HCT116 (cell line): Measurements from ENCODE around the gene FAM193B. TPM values are rescaled to one million over a fixed set of nuclear protein-coding genes. Genes with fewer than 3 reads are reported as not detected.

Experiments
- ATAC-seq: fragments of 200-7000 bp; cut with Tn5 transposase; 2 replicates; pipeline ENCODE4 v1.9.1; 2020; ENCODE audit warnings: mild to moderate bottlenecking, moderate library complexity
- BruUV-seq: library from RNA; stranded (reverse); fragments of 400-500 nt; replicated peaks from 2 replicates; lab custom pipeline; 2021; lab: Mats Ljungman, UMichigan
- CTCF ChIA-PET: fragments of 300-600 bp; sonication (Branson Sonifier 250); formaldehyde crosslinking; loops from one replicate; lab custom pipeline; 2021; ENCODE audit warnings: antibody characterized with exemption; lab: Charles Lee
- POLR2A ChIA-PET: fragments of 300-600, 350-600 bp; sonication (Branson Sonifier 250); formaldehyde crosslinking; loops from one replicate; lab custom pipeline; 2021; ENCODE audit warnings: antibody characterized with exemption; lab: Charles Lee
- RAD21 ChIA-PET, 2 experiments: fragments of 300-600 bp; sonication (Branson Sonifier 250); formaldehyde crosslinking; loops; one replicate each; lab custom pipeline; 2023; ENCODE audit warnings: low total read pairs in 2 of 2; ENCODE audit not compliant: uncharacterized antibody in 2 of 2, unreplicated experiment in 2 of 2, low non-redundant PET in 1 of 2; lab: Charles Lee
- DNase-seq: peaks from one replicate; pipeline ENCODE4 v3.0.0-alpha.2; 2010; ENCODE audit warnings: low read depth, low spot score
- H2AFZ ChIP-seq: fragments of 200-600 bp; shearing (Covaris generic), sonication (generic); 2 replicates; pipeline ENCODE4 v1.6.1; 2017; ENCODE audit warnings: low read depth, mixed run types, mixed read lengths, antibody characterized with exemption, low read length; ENCODE audit not compliant: poor library complexity, severe bottlenecking
- H3K27ac ChIP-seq: 2 replicates; pipeline ENCODE4 v1.5.1; 2012; ENCODE audit warnings: low read depth, low read length
- H3K27me3 ChIP-seq: fragments of 200-600 bp; sonication (generic); 2 replicates; pipeline ENCODE4 v1.6.1; 2016; ENCODE audit warnings: mixed run types, low read length, mixed read lengths; ENCODE audit not compliant: insufficient read depth
- H3K36me3 ChIP-seq, 2 experiments: fragments of 200-500 bp in 1 of 2; fragments of 200-600 bp in 1 of 2; sonication (Bioruptor generic) in 1 of 2; sonication (generic) in 1 of 2; 2 replicates each; pipeline versions ENCODE4 v1.5.1 to v1.6.1; 2014 to 2016; ENCODE audit warnings: low read length in 2 of 2, inconsistent platforms in 1 of 2, mixed read lengths in 1 of 2, mixed run types in 1 of 2; ENCODE audit not compliant: insufficient read depth in 2 of 2, control insufficient read depth in 1 of 2
- H3K4me1 ChIP-seq, 2 experiments: fragments of 200-600 bp in 1 of 2; sonication (generic) in 1 of 2; 2 replicates each; pipeline versions ENCODE4 v1.5.1 to v1.6.1; 2012 to 2017; ENCODE audit warnings: low read length in 2 of 2, inconsistent platforms in 1 of 2, mild to moderate bottlenecking in 1 of 2, mixed read lengths in 1 of 2, mixed run types in 1 of 2, moderate library complexity in 1 of 2; ENCODE audit not compliant: insufficient read depth in 2 of 2, control insufficient read depth in 1 of 2
- H3K4me2 ChIP-seq: fragments of 200-600 bp; sonication (generic); 2 replicates; pipeline ENCODE4 v1.6.1; 2017; ENCODE audit warnings: mixed run types, low read length, mixed read lengths
- H3K4me3 ChIP-seq, 2 experiments: fragments of 200-600 bp in 1 of 2; sonication (generic) in 1 of 2; replicated peaks in 1 of 2; 2 replicates each; pipeline ENCODE4 v1.5.1; 2011 to 2016; ENCODE audit warnings: low read length in 2 of 2, control low read depth in 1 of 2, low read depth in 1 of 2, mild to moderate bottlenecking in 1 of 2, mixed read lengths in 1 of 2, mixed run types in 1 of 2
- H3K79me2 ChIP-seq: fragments of 200-600 bp; sonication (generic); 2 replicates; pipeline ENCODE4 v1.6.1; 2017; ENCODE audit warnings: mild to moderate bottlenecking, mixed run types, low read length, moderate library complexity, mixed read lengths; ENCODE audit not compliant: insufficient read depth
- H3K9ac ChIP-seq: fragments of 200-600 bp; sonication (generic); 2 replicates; pipeline ENCODE4 v1.6.1; 2016; ENCODE audit warnings: low read length, mixed read lengths
- H3K9me2 ChIP-seq: fragments of 200-600 bp; sonication (generic), shearing (Covaris generic); 2 replicates; pipeline ENCODE4 v1.6.1; 2017; ENCODE audit warnings: mixed run types, mild to moderate bottlenecking, moderate library complexity; ENCODE audit not compliant: insufficient read depth
- H3K9me3 ChIP-seq, 2 experiments: fragments of 200-500 bp in 1 of 2; fragments of 200-600 bp in 1 of 2; sonication (Bioruptor generic) in 1 of 2; sonication (generic) in 1 of 2; 2 replicates each; pipeline ENCODE4 v1.6.1; 2014 to 2017; ENCODE audit warnings: low read length in 2 of 2, mixed read lengths in 2 of 2, inconsistent platforms in 1 of 2, low read depth in 1 of 2, mild to moderate bottlenecking in 1 of 2, mixed run types in 1 of 2, moderate library complexity in 1 of 2; ENCODE audit not compliant: control insufficient read depth in 1 of 2, insufficient read depth in 1 of 2
- H4K20me1 ChIP-seq: fragments of 200-600 bp; sonication (generic), shearing (Covaris generic); 2 replicates; pipeline ENCODE4 v1.6.1; 2017; ENCODE audit warnings: mixed run types, mild to moderate bottlenecking, moderate library complexity; ENCODE audit not compliant: insufficient read depth
- intact Hi-C: fragments of 100-400 bp; cut with micrococcal nuclease; formaldehyde crosslinking; loops from 2 replicates; pipeline ENCODE4 v1.10.0; 2022
- total RNA-seq: library from RNA; stranded (reverse); gene quantifications from one replicate; pipeline ENCODE4 v1.2.1, GENCODE V29; 2021; ENCODE audit not compliant: unreplicated experiment
- TF ChIP-seq, protein P1 (sequence below): IDR thresholded peaks from 2 replicates; pipeline ENCODE4 v1.6.1; 2011; ENCODE audit warnings: mild to moderate bottlenecking, low read length, moderate library complexity; ENCODE audit not compliant: insufficient replicate concordance; ENCODE audit errors: extremely low read depth

Gene FAM193B
- total RNA-seq, 1 experiment from 2014 or later: 54.0 TPM

DNA sequence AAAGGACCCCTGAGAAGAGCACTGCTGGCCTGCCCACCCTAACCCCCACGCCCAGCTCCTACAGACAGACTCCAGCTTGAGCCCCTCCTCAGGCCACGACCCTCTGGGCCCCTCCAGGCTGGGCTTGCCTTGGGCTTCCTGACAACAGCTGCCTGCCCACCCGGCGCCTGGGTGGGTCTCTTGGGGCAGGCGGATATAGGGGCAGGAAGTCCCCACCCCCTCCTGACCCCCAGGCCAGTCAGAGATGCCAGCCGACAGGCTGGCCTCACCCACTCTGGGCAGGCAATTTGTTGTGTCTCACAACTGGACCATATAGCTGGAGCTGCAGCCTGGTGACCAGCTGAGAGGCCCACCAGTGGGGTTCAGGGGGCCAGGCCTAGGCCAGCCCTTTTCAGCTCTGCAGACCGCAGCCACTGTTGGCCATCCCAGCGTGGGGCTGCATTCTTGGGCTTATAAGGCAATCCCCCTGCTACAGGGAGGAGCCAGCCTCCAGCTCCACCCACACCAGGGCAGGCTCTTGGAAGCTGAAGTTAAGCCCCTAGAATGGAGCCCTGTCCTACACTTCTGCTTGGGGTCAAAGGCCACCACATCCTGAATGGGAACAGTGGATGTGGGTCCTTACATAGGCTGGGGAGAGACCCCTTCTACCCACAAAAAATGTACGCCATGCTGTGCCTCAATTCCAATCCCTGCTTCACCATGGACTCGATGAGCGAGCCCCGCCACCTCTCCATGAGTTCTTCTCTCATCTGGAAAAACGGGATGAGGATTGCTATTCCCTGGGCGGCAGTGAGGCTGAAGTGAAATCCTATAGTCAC, 58.9 kb downstream of the FAM193B start:
- Histone ChIP-seq H4K20me1 (peaks cover 11% of the 10 kb centered on the region; the same call in 1 of the 2 replicates), H3K79me2 (peaks cover 55% of the 10 kb centered on the region), H3K4me1 (peaks cover 35 to 69% of the 10 kb centered on the region in 2 experiments), H3K36me3 (peaks cover 0 to 14% of the 10 kb centered on the region in 2 experiments; a peak in 3 of 4 replicates), H3K9me3 (no peaks in the 10 kb centered on the region), H2AFZ (no peak overlapping the region), H3K27me3 (no peaks in the 10 kb centered on the region), H3K9me2 (no peaks in the 10 kb centered on the region), H3K4me2 (peak overlapping the region; percentile 99), H3K9ac (peak overlapping the region; percentile 94), H3K4me3 (peak overlapping the region; percentile 88 to 89), H3K27ac (peak overlapping the region; percentile 96)
- POLR2A ChIA-PET: interaction anchor here (0.8 to 6.4 kb wide), 8 partner anchors 10 to 93 kb away, joined by 3 to 54 read pairs (median 8); partner anchors contain the start of genes DBN1 and GRK6
- TF ChIP-seq, protein P1, sequence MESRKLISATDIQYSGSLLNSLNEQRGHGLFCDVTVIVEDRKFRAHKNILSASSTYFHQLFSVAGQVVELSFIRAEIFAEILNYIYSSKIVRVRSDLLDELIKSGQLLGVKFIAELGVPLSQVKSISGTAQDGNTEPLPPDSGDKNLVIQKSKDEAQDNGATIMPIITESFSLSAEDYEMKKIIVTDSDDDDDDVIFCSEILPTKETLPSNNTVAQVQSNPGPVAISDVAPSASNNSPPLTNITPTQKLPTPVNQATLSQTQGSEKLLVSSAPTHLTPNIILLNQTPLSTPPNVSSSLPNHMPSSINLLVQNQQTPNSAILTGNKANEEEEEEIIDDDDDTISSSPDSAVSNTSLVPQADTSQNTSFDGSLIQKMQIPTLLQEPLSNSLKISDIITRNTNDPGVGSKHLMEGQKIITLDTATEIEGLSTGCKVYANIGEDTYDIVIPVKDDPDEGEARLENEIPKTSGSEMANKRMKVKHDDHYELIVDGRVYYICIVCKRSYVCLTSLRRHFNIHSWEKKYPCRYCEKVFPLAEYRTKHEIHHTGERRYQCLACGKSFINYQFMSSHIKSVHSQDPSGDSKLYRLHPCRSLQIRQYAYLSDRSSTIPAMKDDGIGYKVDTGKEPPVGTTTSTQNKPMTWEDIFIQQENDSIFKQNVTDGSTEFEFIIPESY: no peak
- ATAC-seq: peak; percentile 18
- intact Hi-C loops: loop anchor here (1.0 to 5.0 kb wide), 5 partner anchors 20 to 183 kb away; partner anchors contain the start of genes B4GALT7, MXD3 and PFN3
- BruUV-seq: TSS peak; percentile 56
- RAD21 ChIA-PET: no interaction called here
- no peak for DNase-seq
- CTCF ChIA-PET: interaction anchor here (0.9 to 4.1 kb wide), 18 partner anchors 11 to 186 kb away, joined by 3 to 28 read pairs (median 5); no protein-coding TSS in a partner anchor
